NB4 (cell line): Measurements from ENCODE around the gene SESN3.

Experiments used
- MYC ChIP-seq: IDR thresholded peaks from 2 replicates; pipeline ENCODE4 v1.6.1; 2011; ENCODE audit warnings: low read depth, low read length
- POLR2A ChIP-seq: IDR thresholded peaks from 2 replicates; pipeline ENCODE4 v1.6.1; 2011; ENCODE audit warnings: mild to moderate bottlenecking; ENCODE audit not compliant: insufficient read length; ENCODE audit errors: extremely low read depth
- TF ChIP-seq, protein P1 (sequence below): IDR thresholded peaks from one replicate; pipeline ENCODE4 v1.5.1; 2012; ENCODE audit warnings: low read depth, low read length

DNA sequence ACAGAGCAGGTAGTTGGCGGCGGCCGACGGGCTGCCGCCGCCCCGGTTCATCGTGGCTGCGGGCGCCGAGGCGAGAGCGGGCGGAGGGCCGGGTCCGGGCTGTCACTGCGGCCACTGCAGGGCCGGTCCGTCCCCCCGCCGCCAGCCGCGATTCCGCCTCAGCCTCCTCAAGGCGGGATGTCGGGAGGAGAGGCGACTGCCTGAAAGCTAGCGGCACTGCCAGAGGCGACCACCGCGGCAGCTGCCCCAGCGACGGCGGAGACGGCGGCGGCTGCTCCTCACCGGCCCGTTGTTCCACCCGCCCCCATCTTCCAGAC is 234 bp downstream of the SESN3 start:
- TF ChIP-seq, protein P1, sequence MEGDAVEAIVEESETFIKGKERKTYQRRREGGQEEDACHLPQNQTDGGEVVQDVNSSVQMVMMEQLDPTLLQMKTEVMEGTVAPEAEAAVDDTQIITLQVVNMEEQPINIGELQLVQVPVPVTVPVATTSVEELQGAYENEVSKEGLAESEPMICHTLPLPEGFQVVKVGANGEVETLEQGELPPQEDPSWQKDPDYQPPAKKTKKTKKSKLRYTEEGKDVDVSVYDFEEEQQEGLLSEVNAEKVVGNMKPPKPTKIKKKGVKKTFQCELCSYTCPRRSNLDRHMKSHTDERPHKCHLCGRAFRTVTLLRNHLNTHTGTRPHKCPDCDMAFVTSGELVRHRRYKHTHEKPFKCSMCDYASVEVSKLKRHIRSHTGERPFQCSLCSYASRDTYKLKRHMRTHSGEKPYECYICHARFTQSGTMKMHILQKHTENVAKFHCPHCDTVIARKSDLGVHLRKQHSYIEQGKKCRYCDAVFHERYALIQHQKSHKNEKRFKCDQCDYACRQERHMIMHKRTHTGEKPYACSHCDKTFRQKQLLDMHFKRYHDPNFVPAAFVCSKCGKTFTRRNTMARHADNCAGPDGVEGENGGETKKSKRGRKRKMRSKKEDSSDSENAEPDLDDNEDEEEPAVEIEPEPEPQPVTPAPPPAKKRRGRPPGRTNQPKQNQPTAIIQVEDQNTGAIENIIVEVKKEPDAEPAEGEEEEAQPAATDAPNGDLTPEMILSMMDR: no peak
- no peak for TF ChIP-seq POLR2A
- TF ChIP-seq MYC: 0 out of 2 replicates have a peak, but pooled peaks have one; percentile 16
